Trophoblast cell (in vitro differentiated cells and primary cell): Measurements from ENCODE around the gene XDH.

Experiments used
- DNase-seq, 2 donors: peaks; one replicate each; pipeline ENCODE4 v3.0.0-alpha.2; 2016
- H2AFZ ChIP-seq: 2 replicates; pipeline ENCODE4 v1.6.1; 2013; ENCODE audit warnings: low read length, moderate library complexity, mild to moderate bottlenecking; ENCODE audit not compliant: insufficient read depth, poor library complexity
- H2AK5ac ChIP-seq: 2 replicates; pipeline ENCODE4 v1.6.1; 2013; ENCODE audit warnings: mild to moderate bottlenecking, low read length
- H2BK120ac ChIP-seq: 2 replicates; pipeline ENCODE4 v1.6.1; 2013; ENCODE audit warnings: low read length, mild to moderate bottlenecking, moderate library complexity; ENCODE audit not compliant: insufficient read depth, poor library complexity
- H2BK12ac ChIP-seq: 2 replicates; pipeline ENCODE4 v1.6.1; 2013; ENCODE audit warnings: mild to moderate bottlenecking, low read length, moderate library complexity
- H2BK5ac ChIP-seq: 2 replicates; pipeline ENCODE4 v1.6.1; 2013; ENCODE audit warnings: low read length, low read depth, moderate library complexity, mild to moderate bottlenecking; ENCODE audit not compliant: poor library complexity
- H3K14ac ChIP-seq: 2 replicates; pipeline ENCODE4 v1.6.1; 2013; ENCODE audit warnings: mild to moderate bottlenecking, low read length
- H3K18ac ChIP-seq: 2 replicates; pipeline ENCODE4 v1.6.1; 2013; ENCODE audit warnings: mild to moderate bottlenecking, low read length
- H3K23ac ChIP-seq: 2 replicates; pipeline ENCODE4 v1.6.1; 2013; ENCODE audit warnings: low read length
- H3K27ac ChIP-seq: 2 replicates; pipeline ENCODE4 v1.5.1; 2013; ENCODE audit warnings: low read depth, mild to moderate bottlenecking, inconsistent platforms, low read length, moderate library complexity
- H3K27me3 ChIP-seq: 2 replicates; pipeline ENCODE4 v1.6.1; 2013; ENCODE audit warnings: inconsistent platforms, mild to moderate bottlenecking, low read length, moderate library complexity; ENCODE audit not compliant: insufficient read depth
- H3K36me3 ChIP-seq, 2 experiments: 1 replicate in 1 of 2; 2 replicates in 1 of 2; pipeline ENCODE4 v1.6.1; 2013; ENCODE audit warnings: low read length in 2 of 2, mild to moderate bottlenecking in 2 of 2, moderate library complexity in 1 of 2; ENCODE audit not compliant: insufficient read depth in 2 of 2, control insufficient read depth in 1 of 2
- H3K4ac ChIP-seq: 2 replicates; pipeline ENCODE4 v1.6.1; 2013; ENCODE audit warnings: low read depth, mild to moderate bottlenecking, low read length, moderate library complexity
- H3K4me1 ChIP-seq, 2 experiments: 1 replicate in 1 of 2; 2 replicates in 1 of 2; pipeline ENCODE4 v1.6.1; 2013; ENCODE audit warnings: low read length in 2 of 2, mild to moderate bottlenecking in 2 of 2, moderate library complexity in 1 of 2; ENCODE audit not compliant: insufficient read depth in 2 of 2, control insufficient read depth in 1 of 2
- H3K4me2 ChIP-seq: 2 replicates; pipeline ENCODE4 v1.6.1; 2013; ENCODE audit warnings: inconsistent platforms, mild to moderate bottlenecking, low read length, moderate library complexity
- H3K4me3 ChIP-seq: 2 replicates; pipeline ENCODE4 v1.5.1; 2013; ENCODE audit warnings: mild to moderate bottlenecking, low read depth, low read length, inconsistent platforms
- H3K79me1 ChIP-seq: one replicate; pipeline ENCODE4 v1.6.1; 2013; ENCODE audit warnings: low read length
- H3K79me2 ChIP-seq: 2 replicates; pipeline ENCODE4 v1.6.1; 2013; ENCODE audit warnings: low read length, mild to moderate bottlenecking; ENCODE audit not compliant: control insufficient read depth, insufficient read depth, poor library complexity
- H3K9ac ChIP-seq: 2 replicates; pipeline ENCODE4 v1.6.1; 2013; ENCODE audit warnings: mild to moderate bottlenecking, low read length
- H3K9me3 ChIP-seq: 2 replicates; pipeline ENCODE4 v1.6.1; 2013; ENCODE audit warnings: low read depth, mild to moderate bottlenecking, control low read depth, inconsistent platforms, low read length; ENCODE audit not compliant: insufficient read depth
- H4K12ac ChIP-seq: 2 replicates; pipeline ENCODE4 v1.6.1; 2013; ENCODE audit warnings: low read depth, mild to moderate bottlenecking, low read length, moderate library complexity
- H4K8ac ChIP-seq: 2 replicates; pipeline ENCODE4 v1.6.1; 2013; ENCODE audit warnings: low read depth, mild to moderate bottlenecking, low read length, moderate library complexity
- H4K91ac ChIP-seq: one replicate; pipeline ENCODE4 v1.6.1; 2013; ENCODE audit warnings: low read depth, mild to moderate bottlenecking, low read length, moderate library complexity
- WGBS: extraction: QIAGEN DNeasy Blood & Tissue Kit; methylation state at CpG from one replicate; pipeline ENCODE4 v1.1.7; 2013; ENCODE audit warnings: missing lambda C conversion rate; ENCODE audit not compliant: insufficient read length, insufficient coverage; ENCODE audit errors: extremely low coverage; 5-methylcytosine and 5-hydroxymethylcytosine counted together

Gene XDH

GRCh38 chr2:31349160-31349559 is 65.4 kb downstream of the XDH start:
- no peak overlapping the region for H4K12ac ChIP-seq
- no peak for DNase-seq
- no peaks in the 10 kb centered on the region for H3K79me2 ChIP-seq
- H3K9ac ChIP-seq = no peak overlapping the region
- H3K14ac ChIP-seq = no peak overlapping the region
- H3K27me3 ChIP-seq = no peaks in the 10 kb centered on the region
- H3K36me3 ChIP-seq = no peaks in the 10 kb centered on the region
- no peak overlapping the region for H4K91ac ChIP-seq
- H2BK5ac ChIP-seq = no peak overlapping the region
- no peak overlapping the region for H2AFZ ChIP-seq
- H3K4ac ChIP-seq = no peak overlapping the region
- no peak overlapping the region for H3K27ac ChIP-seq
- no peaks in the 10 kb centered on the region for H3K79me1 ChIP-seq
- no CpG with 5 or more reads among the region's 7 CpGs for WGBS
- no peak overlapping the region for H2BK12ac ChIP-seq
- no peak overlapping the region for H3K23ac ChIP-seq
- H3K18ac ChIP-seq = no peak overlapping the region
- no peak overlapping the region for H3K4me2 ChIP-seq
- H3K9me3 ChIP-seq = peaks cover 4% of the 10 kb centered on the region
- H4K8ac ChIP-seq = no peak overlapping the region
- H2BK120ac ChIP-seq = no peak overlapping the region
- H2AK5ac ChIP-seq = no peak overlapping the region
- H3K4me3 ChIP-seq = no peak overlapping the region
- peaks cover 8 to 11% of the 10 kb centered on the region in 2 experiments for H3K4me1 ChIP-seq

- Histone ChIP-seq H4K91ac (no peak overlapping the region), H3K27me3 (no peaks in the 10 kb centered on the region), H2BK12ac (no peak overlapping the region), H3K14ac (no peak overlapping the region), H2AK5ac (no peak overlapping the region), H3K23ac (no peak overlapping the region), H3K9me3 (peaks cover 4% of the 10 kb centered on the region), H2BK5ac (no peak overlapping the region), H3K9ac (no peak overlapping the region), H3K79me1 (no peaks in the 10 kb centered on the region), H3K4me1 (peaks cover 8 to 11% of the 10 kb centered on the region in 2 experiments), H3K79me2 (no peaks in the 10 kb centered on the region), H3K36me3 (no peaks in the 10 kb centered on the region), H4K12ac (no peak overlapping the region), H4K8ac (no peak overlapping the region), H3K4me3 (no peak overlapping the region), H2BK120ac (no peak overlapping the region), H3K4ac (no peak overlapping the region), H3K4me2 (no peak overlapping the region), H3K27ac (no peak overlapping the region), H2AFZ (no peak overlapping the region), H3K18ac (no peak overlapping the region)
- no peak for DNase-seq
- no CpG with 5 or more reads among the region's 5 CpGs for WGBS
These were observed 65.9 kb downstream of the XDH start for GRCh38 chr2:31348618-31349017.

DNA sequence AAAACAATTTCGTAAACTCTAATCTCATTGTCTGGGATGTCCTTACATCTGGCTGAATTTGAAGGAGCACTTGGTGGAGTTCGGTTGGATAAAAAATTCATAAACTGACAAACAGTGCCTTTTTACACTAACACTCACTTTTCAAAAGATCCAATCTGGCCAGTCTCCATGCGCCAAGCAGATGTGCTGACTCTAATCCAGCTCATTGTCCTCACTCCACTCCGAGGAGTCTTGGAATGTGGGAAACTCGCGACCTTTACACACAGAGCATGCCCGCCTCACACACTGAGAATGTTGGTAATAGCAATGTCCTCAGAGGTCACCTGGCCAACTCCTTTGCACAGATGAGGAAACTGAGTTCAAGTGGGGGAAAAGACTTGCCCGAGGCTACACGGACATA is 66.8 kb downstream of the XDH start:
- H3K4me1 ChIP-seq = peaks cover 8 to 11% of the 10 kb centered on the region in 2 experiments
- H3K9ac ChIP-seq = no peak overlapping the region
- peak; percentile 67 to 74 for DNase-seq
- H3K4me3 ChIP-seq = no peak overlapping the region
- H3K27me3 ChIP-seq = no peaks in the 10 kb centered on the region
- H2BK5ac ChIP-seq = no peak overlapping the region
- no peak overlapping the region for H3K14ac ChIP-seq
- no peak overlapping the region for H2AK5ac ChIP-seq
- no peaks in the 10 kb centered on the region for H3K36me3 ChIP-seq
- H4K91ac ChIP-seq = no peak overlapping the region
- H3K79me1 ChIP-seq = no peaks in the 10 kb centered on the region
- no peak overlapping the region for H2BK12ac ChIP-seq
- peaks cover 4% of the 10 kb centered on the region for H3K9me3 ChIP-seq
- no peak overlapping the region for H3K23ac ChIP-seq
- H4K12ac ChIP-seq = no peak overlapping the region
- no peaks in the 10 kb centered on the region for H3K79me2 ChIP-seq
- no peak overlapping the region for H2AFZ ChIP-seq
- H3K4me2 ChIP-seq = no peak overlapping the region
- no peak overlapping the region for H2BK120ac ChIP-seq
- WGBS = no CpG with 5 or more reads among the region's 9 CpGs
- H4K8ac ChIP-seq = no peak overlapping the region
- no peak overlapping the region for H3K18ac ChIP-seq
- H3K27ac ChIP-seq = no peak overlapping the region
- H3K4ac ChIP-seq = no peak overlapping the region

DNA sequence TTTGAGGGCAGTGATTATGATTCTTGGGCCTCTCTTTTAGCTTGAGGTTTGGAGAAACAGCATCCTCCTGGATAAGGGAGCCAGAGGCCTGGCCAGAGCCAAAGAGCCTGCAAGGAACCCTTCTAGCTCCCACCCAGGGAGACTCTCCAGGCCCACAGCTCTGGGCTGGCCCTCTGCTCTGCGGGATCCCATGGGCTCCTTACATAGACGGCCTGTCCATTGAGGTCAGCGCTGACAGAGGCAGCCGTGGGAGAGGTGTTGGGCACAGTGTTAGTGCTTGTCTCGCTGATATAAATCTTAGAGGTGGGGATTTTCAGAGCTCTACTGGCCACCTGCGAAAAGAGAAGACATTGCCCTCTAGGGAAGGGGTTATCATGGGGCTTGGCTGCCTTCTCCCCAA is 67.2 kb downstream of the XDH start:
- Histone ChIP-seq H3K4me1 (peaks cover 8 to 11% of the 10 kb centered on the region in 2 experiments), H2AFZ (no peak overlapping the region), H2AK5ac (peak overlapping the region; percentile 9), H3K9me3 (peaks cover 4% of the 10 kb centered on the region), H3K4me3 (no peak overlapping the region), H3K4me2 (no peak overlapping the region), H2BK5ac (no peak overlapping the region), H3K79me1 (no peaks in the 10 kb centered on the region), H3K14ac (no peak overlapping the region), H2BK12ac (no peak overlapping the region), H4K8ac (no peak overlapping the region), H3K23ac (no peak overlapping the region), H3K36me3 (no peaks in the 10 kb centered on the region), H4K91ac (no peak overlapping the region), H3K9ac (no peak overlapping the region), H2BK120ac (no peak overlapping the region), H3K27me3 (no peaks in the 10 kb centered on the region), H4K12ac (no peak overlapping the region), H3K27ac (no peak overlapping the region), H3K4ac (no peak overlapping the region), H3K79me2 (no peaks in the 10 kb centered on the region), H3K18ac (no peak overlapping the region)
- DNase-seq = no peak
- WGBS = no CpG with 5 or more reads among the region's 6 CpGs
